ENCODE measurements around the gene CRACR2B.

The CRACR2B gene

DNA sequence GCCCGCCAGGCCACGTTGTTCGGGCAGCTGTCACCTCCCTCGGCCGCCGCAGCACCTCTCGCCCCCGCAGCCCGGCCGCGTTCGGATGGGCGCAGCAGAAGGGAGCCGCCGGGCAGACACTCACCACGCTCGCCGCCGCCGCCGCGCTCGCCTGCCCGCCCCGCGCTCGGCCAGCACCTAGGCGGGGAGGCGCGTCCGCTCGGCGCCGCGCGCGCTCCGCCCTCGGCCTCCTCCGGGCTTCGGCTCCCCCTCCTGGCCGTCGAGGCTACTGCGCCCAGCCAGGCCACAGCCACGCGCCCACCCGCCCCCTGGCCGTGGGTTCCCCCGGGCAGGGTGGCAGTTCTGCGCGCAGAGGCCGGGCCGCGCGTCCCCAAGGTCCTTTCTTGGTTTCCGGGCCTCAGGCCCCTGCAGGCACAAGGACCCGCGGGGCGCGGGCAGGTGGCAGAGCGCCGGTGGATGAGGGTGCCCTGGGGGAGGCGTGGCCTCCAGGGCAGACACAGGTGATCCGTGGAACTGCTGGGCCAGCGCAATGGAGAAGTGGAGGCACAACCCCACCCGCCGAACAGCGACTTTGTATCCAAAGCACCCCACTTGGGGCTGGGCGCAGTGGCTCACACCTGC is 29.5 kb upstream of the CRACR2B start, which contains the start of gene SLC25A22:
Gene SLC25A22, minus strand, starts transcription at position 189 of the 621 bp plus-strand sequence. CDS start 3,275 bp downstream, outside the sequence.
- Histone ChIP-seq H2AFZ (peak within 1 kb of the TSS; percentile 68), H3K27ac (peak within 1 kb of the TSS; percentile 42), H3K4me1 (peaks cover 4% of the 10 kb centered on the region), H3K27me3 (ENCODE audit: control insufficient read depth, insufficient read depth, low read length) (no peaks in the 10 kb centered on the region), H3K4me2 (ENCODE audit: low read length) (peak within 1 kb of the TSS; percentile 69), H3K4me3 (ENCODE audit: low read depth, low read length) (peak within 1 kb of the TSS; percentile 48), H3K9me3 (ENCODE audit: control insufficient read depth, low read length) (no peaks in the 10 kb centered on the region), H3K36me3 (ENCODE audit: control insufficient read depth, insufficient read depth, low read length) (no peaks in the 10 kb centered on the region), H3K79me2 (no peaks in the 10 kb centered on the region), H3K9ac (no peak within 1 kb of the TSS)
- TF ChIP-seq, protein P1, sequence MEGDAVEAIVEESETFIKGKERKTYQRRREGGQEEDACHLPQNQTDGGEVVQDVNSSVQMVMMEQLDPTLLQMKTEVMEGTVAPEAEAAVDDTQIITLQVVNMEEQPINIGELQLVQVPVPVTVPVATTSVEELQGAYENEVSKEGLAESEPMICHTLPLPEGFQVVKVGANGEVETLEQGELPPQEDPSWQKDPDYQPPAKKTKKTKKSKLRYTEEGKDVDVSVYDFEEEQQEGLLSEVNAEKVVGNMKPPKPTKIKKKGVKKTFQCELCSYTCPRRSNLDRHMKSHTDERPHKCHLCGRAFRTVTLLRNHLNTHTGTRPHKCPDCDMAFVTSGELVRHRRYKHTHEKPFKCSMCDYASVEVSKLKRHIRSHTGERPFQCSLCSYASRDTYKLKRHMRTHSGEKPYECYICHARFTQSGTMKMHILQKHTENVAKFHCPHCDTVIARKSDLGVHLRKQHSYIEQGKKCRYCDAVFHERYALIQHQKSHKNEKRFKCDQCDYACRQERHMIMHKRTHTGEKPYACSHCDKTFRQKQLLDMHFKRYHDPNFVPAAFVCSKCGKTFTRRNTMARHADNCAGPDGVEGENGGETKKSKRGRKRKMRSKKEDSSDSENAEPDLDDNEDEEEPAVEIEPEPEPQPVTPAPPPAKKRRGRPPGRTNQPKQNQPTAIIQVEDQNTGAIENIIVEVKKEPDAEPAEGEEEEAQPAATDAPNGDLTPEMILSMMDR (IDR thresholded peaks at IDR 0.05): peak; percentile 73

DNA sequence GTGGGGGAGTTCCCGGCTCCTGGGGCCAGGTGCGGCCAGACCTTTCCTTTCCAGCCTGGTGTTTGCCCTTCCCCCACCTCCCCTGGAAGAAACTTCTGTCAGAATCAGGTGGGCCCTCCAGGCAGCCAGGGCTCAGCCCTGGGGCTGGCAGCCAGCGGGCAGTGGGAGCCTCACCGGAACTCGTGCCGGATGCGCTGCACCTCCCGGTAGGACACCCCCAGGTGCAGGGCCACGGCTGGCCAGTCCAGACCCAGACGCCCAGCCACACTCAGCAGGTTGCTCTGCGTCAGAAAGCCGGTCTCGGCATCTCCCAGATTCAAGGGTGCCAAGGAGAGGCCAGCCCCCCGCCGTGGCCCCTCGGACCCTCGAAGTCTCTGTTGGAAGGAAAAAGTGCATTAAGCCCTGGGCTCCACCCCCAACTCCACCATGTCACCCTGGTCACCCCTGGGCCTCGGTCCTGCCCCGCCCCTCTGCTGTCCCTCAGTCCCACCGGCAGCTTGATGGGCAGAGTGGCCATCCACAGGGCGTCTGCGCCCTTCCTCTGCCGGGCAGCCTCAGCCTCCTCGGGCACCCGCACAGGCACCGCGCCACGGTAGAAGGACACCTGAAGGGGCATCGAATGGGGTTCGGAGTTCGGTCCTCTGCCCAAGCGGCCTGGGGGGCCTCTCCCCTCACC is 27.9 kb upstream of the CRACR2B start:
- Histone ChIP-seq H3K9ac (no peak overlapping the region), H3K79me2 (no peaks in the 10 kb centered on the region), H3K27ac (no peak overlapping the region), H3K4me1 (peaks cover 4% of the 10 kb centered on the region), H3K4me3 (ENCODE audit: low read depth, low read length) (no peak overlapping the region), H3K4me2 (ENCODE audit: low read length) (no peak overlapping the region), H3K9me3 (ENCODE audit: control insufficient read depth, low read length) (no peaks in the 10 kb centered on the region), H3K36me3 (ENCODE audit: control insufficient read depth, insufficient read depth, low read length) (no peaks in the 10 kb centered on the region), H3K27me3 (ENCODE audit: control insufficient read depth, insufficient read depth, low read length) (no peaks in the 10 kb centered on the region), H2AFZ (no peak overlapping the region)
- TF ChIP-seq, protein P1 (IDR thresholded peaks at IDR 0.05): no peak

- TF ChIP-seq, protein P1 (IDR thresholded peaks at IDR 0.05): no peak
- Histone ChIP-seq H3K79me2 (no peaks in the 10 kb centered on the region), H3K36me3 (ENCODE audit: control insufficient read depth, insufficient read depth, low read length) (no peaks in the 10 kb centered on the region), H3K27ac (no peak overlapping the region), H3K4me2 (ENCODE audit: low read length) (no peak overlapping the region), H2AFZ (no peak overlapping the region), H3K27me3 (ENCODE audit: control insufficient read depth, insufficient read depth, low read length) (no peaks in the 10 kb centered on the region), H3K4me1 (peaks cover 4% of the 10 kb centered on the region), H3K9ac (no peak overlapping the region), H3K9me3 (ENCODE audit: control insufficient read depth, low read length) (no peaks in the 10 kb centered on the region), H3K4me3 (ENCODE audit: low read depth, low read length) (no peak overlapping the region)
Measured at GRCh38 chr11:800473-800872, 27.2 kb upstream of the CRACR2B start.

GRCh38 chr11:801097-801780 is 26.5 kb upstream of the CRACR2B start:
- TF ChIP-seq, protein P1 (IDR thresholded peaks at IDR 0.05): no peak
- Histone ChIP-seq H3K9ac (no peak overlapping the region), H2AFZ (no peak overlapping the region), H3K27ac (no peak overlapping the region), H3K4me1 (peaks cover 4% of the 10 kb centered on the region), H3K27me3 (ENCODE audit: control insufficient read depth, insufficient read depth, low read length) (no peaks in the 10 kb centered on the region), H3K4me3 (ENCODE audit: low read depth, low read length) (no peak overlapping the region), H3K9me3 (ENCODE audit: control insufficient read depth, low read length) (no peaks in the 10 kb centered on the region), H3K4me2 (ENCODE audit: low read length) (no peak overlapping the region), H3K79me2 (no peaks in the 10 kb centered on the region), H3K36me3 (ENCODE audit: control insufficient read depth, insufficient read depth, low read length) (no peaks in the 10 kb centered on the region)

All from parathyroid adenoma (tissue), 2 donors.